Measurements from ENCODE around the gene SUSD5.

The SUSD5 gene

DNA sequence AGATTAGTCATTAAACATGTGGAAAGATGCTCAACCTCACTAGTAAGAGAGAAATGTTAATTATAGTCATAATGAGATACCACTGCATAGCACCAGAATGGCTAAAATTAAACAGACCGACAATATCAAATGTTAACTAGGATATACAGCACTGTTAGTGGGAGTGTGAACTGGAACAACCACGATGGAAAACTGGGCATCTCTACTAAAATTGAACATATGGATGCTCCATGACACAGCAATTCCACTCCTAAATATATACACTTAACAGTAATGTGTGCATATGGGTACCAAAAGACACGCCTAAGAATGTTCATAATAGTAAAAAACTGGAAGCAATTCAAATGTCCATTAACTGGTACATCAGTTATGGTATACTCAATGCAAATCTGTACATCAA lies 63.3 kb downstream of the SUSD5 start:
- Histone ChIP-seq H3K9me3 (no peaks in the 10 kb centered on the region), H3K27me3 (no peaks in the 10 kb centered on the region), H3K36me3 (no peaks in the 10 kb centered on the region), H3K4me1 (no peaks in the 10 kb centered on the region), H3K4me3 (ENCODE audit: low read depth, low read length) (no peak overlapping the region)
- DNase-seq = no peak
- TF ChIP-seq, protein P1, sequence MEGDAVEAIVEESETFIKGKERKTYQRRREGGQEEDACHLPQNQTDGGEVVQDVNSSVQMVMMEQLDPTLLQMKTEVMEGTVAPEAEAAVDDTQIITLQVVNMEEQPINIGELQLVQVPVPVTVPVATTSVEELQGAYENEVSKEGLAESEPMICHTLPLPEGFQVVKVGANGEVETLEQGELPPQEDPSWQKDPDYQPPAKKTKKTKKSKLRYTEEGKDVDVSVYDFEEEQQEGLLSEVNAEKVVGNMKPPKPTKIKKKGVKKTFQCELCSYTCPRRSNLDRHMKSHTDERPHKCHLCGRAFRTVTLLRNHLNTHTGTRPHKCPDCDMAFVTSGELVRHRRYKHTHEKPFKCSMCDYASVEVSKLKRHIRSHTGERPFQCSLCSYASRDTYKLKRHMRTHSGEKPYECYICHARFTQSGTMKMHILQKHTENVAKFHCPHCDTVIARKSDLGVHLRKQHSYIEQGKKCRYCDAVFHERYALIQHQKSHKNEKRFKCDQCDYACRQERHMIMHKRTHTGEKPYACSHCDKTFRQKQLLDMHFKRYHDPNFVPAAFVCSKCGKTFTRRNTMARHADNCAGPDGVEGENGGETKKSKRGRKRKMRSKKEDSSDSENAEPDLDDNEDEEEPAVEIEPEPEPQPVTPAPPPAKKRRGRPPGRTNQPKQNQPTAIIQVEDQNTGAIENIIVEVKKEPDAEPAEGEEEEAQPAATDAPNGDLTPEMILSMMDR (IDR thresholded peaks at IDR 0.05; ENCODE audit: low read depth, low read length) = no peak

DNA sequence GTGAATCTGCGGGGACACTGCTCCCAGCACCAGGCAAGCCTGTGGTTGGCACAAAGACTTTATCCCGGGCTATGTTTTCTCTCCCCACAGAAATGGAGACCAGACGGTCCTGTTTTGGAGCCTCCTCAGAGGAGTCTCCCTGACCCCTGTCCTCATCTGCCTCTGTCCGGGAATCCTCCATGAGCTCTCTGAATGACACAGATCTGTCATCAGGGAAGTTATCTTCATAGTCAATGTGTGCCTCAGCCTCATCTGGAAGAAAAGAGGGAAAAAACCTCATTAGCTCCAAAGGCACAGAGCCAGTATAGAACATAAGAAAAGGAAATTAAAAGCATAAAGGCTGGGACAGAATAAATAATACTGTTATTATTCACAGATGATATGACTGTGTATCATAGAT lies 64.8 kb downstream of the SUSD5 start:
- Histone ChIP-seq H3K36me3 (no peaks in the 10 kb centered on the region), H3K4me1 (no peaks in the 10 kb centered on the region), H3K9me3 (no peaks in the 10 kb centered on the region), H3K4me3 (ENCODE audit: low read depth, low read length) (no peak overlapping the region), H3K27me3 (no peaks in the 10 kb centered on the region)
- TF ChIP-seq, protein P1 (IDR thresholded peaks at IDR 0.05; ENCODE audit: low read depth, low read length) = no peak
- DNase-seq = no peak

DNA sequence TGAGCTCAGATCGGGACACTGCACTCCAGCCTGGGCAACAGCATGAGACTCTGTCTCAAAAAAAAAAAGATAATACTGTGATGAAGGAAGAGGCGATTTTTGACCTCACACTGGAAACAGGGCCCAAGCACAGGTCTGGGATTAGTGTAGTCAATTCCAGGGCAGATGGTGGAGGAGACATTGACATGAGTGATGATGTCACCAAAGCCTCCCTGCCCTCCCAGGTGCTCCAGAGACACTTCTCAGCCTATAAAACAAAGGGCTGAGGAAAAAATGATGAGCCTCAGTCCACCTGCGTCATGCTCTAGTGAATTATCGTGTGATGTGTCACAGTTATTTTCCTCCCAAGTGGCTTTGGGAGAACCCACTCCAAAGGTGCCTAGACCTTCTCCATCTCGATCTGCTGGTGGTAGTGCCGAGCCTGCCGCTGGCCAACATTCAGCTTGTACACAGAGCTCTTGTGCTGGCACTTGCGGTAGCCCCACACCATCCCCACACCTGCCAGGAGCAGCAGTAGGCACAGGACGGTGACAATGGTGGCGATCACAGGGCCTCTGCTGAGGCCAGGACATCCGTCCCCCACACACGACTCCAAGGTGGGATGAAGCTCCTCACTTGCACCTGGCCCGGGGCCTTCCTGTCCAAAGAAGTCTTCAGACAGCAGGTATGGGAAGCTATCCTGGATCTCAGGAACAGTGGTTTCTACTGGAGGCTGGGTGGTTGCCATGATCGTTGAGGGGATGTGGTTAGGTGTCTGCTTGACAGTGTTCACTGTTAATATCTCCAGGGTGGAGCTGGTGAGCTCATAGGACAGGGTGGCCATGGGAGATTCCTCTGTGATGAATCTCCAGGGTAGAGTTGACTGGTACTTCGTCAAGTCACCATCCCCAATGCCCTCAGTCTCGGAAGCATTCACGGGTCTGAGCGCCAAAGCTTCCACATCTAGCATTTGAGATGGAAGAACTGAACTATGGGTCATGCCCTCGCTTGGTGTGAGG lies 65.9 kb downstream of the SUSD5 start:
- Histone ChIP-seq H3K36me3 (no peaks in the 10 kb centered on the region), H3K4me1 (no peaks in the 10 kb centered on the region), H3K9me3 (no peaks in the 10 kb centered on the region), H3K4me3 (ENCODE audit: low read depth, low read length) (no peak overlapping the region), H3K27me3 (no peaks in the 10 kb centered on the region)
- no peak for DNase-seq
- TF ChIP-seq, protein P1 (IDR thresholded peaks at IDR 0.05; ENCODE audit: low read depth, low read length) = no peak

DNA sequence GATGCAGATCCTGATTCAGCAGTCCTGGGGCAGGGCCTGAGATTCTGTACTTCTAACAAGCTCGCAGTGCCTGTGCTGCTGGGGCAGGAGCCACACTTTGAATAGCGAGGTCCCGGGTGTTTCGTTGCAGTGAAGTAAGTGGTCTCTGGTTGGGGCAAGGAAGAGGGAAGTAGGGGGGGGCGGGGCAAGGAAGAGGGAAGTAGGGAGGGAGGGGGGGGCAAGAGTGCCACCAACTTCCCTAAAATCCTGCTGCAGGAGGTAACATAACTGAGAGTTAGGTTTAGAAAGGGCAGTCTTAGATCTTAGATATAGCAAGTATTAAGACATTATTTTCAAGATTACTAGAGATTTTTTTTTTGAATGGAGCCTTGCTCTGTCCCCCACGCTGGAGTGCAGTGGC lies 69.3 kb downstream of the SUSD5 start:
- Histone ChIP-seq H3K36me3 (no peaks in the 10 kb centered on the region), H3K4me1 (no peaks in the 10 kb centered on the region), H3K9me3 (no peaks in the 10 kb centered on the region), H3K4me3 (ENCODE audit: low read depth, low read length) (no peak overlapping the region), H3K27me3 (no peaks in the 10 kb centered on the region)
- no peak for DNase-seq
- TF ChIP-seq, protein P1 (IDR thresholded peaks at IDR 0.05; ENCODE audit: low read depth, low read length) = no peak

DNA sequence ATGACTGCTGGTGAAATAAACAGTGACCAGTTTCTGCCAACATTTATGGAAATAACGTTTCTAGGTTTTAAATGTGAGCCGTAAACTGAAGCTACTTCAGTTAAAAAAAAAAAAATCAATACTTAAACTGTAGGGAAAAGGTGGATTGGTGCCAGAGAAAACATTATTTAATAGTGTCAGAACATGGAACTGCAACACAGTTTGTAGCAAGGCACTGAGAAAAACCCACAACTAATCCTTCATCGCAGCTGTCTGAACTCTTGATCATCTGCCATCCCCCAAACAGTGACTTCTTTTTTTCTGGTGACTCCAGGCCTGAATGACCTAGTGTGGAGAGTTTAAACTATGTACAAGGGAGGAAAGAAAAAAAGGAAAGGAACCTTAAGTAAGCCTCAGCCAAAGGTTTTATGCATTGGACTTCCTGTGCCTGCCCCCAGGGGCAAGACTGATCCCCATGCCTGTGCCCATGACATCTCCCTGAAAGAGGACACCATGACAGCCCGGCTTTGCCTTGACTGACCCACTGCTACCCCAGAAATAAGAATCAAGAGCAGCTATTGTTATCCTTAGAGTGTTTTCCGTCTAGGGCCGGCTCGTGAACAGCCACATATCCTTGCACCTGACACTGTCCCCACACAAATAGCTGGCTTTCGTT lies 71.7 kb downstream of the SUSD5 start:
- no peaks in the 10 kb centered on the region for H3K4me1 ChIP-seq
- no peaks in the 10 kb centered on the region for H3K27me3 ChIP-seq
- H3K36me3 ChIP-seq = no peaks in the 10 kb centered on the region
- no peak for DNase-seq
- H3K9me3 ChIP-seq = no peaks in the 10 kb centered on the region
- H3K4me3 ChIP-seq (ENCODE audit: low read depth, low read length) = no peak overlapping the region
- TF ChIP-seq, protein P1 (IDR thresholded peaks at IDR 0.05; ENCODE audit: low read depth, low read length) = no peak

Data from BE2C (cell line).